ENCODE data around the gene SPRTN. TPM values are rescaled to one million over a fixed set of nuclear protein-coding genes. Genes with fewer than 3 reads are reported as not detected.

The SPRTN gene
- total RNA-seq, 4 donors from 2014 or later: 12.1 to 33.4 (median 16.7) TPM

DNA sequence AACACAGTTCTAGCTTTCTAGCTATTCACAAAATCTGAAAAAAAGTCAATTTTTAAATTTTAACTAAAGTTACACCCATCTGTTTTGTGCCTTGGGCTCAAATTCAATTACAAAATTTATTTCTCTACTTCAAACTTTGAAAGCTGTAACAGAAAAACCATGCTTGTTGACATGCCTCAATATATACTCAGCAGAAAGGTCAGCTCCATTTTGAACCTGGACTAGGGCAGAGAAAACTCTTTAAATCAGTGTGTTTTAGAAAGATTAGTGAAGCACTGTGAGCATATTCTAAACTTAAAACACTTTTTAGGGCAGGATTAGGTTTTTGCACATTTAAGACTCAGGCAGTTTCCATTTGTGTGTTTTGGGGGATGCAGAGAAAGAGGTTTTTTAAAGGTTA lies 34.4 kb downstream of the SPRTN start:
- no peak for DNase-seq (ENCODE audit: low spot score in 2 of 2)
- TF ChIP-seq, protein P1, sequence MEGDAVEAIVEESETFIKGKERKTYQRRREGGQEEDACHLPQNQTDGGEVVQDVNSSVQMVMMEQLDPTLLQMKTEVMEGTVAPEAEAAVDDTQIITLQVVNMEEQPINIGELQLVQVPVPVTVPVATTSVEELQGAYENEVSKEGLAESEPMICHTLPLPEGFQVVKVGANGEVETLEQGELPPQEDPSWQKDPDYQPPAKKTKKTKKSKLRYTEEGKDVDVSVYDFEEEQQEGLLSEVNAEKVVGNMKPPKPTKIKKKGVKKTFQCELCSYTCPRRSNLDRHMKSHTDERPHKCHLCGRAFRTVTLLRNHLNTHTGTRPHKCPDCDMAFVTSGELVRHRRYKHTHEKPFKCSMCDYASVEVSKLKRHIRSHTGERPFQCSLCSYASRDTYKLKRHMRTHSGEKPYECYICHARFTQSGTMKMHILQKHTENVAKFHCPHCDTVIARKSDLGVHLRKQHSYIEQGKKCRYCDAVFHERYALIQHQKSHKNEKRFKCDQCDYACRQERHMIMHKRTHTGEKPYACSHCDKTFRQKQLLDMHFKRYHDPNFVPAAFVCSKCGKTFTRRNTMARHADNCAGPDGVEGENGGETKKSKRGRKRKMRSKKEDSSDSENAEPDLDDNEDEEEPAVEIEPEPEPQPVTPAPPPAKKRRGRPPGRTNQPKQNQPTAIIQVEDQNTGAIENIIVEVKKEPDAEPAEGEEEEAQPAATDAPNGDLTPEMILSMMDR (IDR thresholded peaks at IDR 0.05): no peak
- no peak for TF ChIP-seq POLR2A (IDR thresholded peaks at IDR 0.05)
- no peak for TF ChIP-seq EP300 (IDR thresholded peaks at IDR 0.05)
- H3K4me3 ChIP-seq: no peak overlapping the region
- H3K36me3 ChIP-seq: peaks cover 0 to 31% (median 0%) of the 10 kb centered on the region in 3 donors
- no peaks in the 10 kb centered on the region for H3K9me3 ChIP-seq
- H3K27ac ChIP-seq: no peak overlapping the region
- peaks cover 0 to 20% (median 4%) of the 10 kb centered on the region in 4 donors for H3K4me1 ChIP-seq
- no peaks in the 10 kb centered on the region for H3K27me3 ChIP-seq

DNA sequence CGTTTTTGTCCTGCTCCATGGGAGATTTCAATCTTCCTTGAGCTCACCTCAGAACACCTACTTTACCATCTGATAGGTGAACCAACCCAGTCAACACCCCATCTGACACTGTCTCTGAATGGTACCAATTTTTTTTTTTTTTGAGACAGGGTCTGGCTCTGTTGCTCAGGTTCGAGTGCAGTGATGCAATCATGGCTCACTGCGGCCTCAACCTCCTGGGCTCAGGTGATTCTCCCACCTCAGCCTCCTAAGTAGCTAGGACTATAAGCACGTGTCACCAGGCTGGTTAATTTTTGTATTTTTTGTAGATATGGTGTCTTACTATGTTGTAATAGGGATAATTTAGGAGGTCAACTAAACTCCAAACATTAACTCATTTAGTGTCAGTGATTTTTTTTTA lies 36.3 kb downstream of the SPRTN start:
- H3K4me3 ChIP-seq: no peak overlapping the region
- TF ChIP-seq POLR2A (IDR thresholded peaks at IDR 0.05) (no peak), EP300 (IDR thresholded peaks at IDR 0.05) (no peak)
- TF ChIP-seq, protein P1 (IDR thresholded peaks at IDR 0.05): no peak
- WGBS, 2 donors: 90 to 94% methylated on average over 4 of the region's 4 CpGs
- no peaks in the 10 kb centered on the region for H3K27me3 ChIP-seq
- H3K9me3 ChIP-seq: no peaks in the 10 kb centered on the region
- peaks cover 0 to 33% (median 6%) of the 10 kb centered on the region in 4 donors for H3K4me1 ChIP-seq
- no peak overlapping the region for H3K27ac ChIP-seq
- DNase-seq (ENCODE audit: low spot score in 2 of 2): no peak
- peaks cover 0 to 14% (median 0%) of the 10 kb centered on the region in 3 donors for H3K36me3 ChIP-seq

DNA sequence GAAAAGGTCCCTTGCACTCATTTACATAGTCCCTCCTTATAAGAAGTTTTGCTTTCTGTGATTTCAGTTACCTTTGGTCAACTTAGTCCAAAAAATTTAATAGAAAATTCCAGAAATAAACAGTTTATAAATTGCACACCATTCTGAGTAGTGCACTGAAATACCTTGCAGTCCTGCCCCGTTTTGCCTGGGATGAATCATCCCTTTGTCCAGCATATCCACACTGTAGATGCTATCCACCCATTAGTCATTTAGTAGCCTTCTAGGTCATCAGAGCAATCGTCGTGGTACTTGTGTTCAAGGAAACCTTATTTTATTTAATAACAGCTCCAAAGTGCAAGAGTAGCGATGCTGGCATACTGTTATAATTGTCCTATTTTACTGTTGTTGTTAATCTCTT lies 38.0 kb downstream of the SPRTN start:
- DNase-seq (ENCODE audit: low spot score in 2 of 2): no peak
- H3K27ac ChIP-seq: no peak overlapping the region
- no peaks in the 10 kb centered on the region for H3K9me3 ChIP-seq
- no peaks in the 10 kb centered on the region for H3K27me3 ChIP-seq
- no peak overlapping the region for H3K4me3 ChIP-seq
- H3K36me3 ChIP-seq: peaks cover 0 to under 1% (median 0%) of the 10 kb centered on the region in 3 donors
- TF ChIP-seq, protein P1 (IDR thresholded peaks at IDR 0.05): no peak
- TF ChIP-seq POLR2A (IDR thresholded peaks at IDR 0.05): no peak
- no peak for TF ChIP-seq EP300 (IDR thresholded peaks at IDR 0.05)
- peaks cover 0 to 38% (median 6%) of the 10 kb centered on the region in 4 donors for H3K4me1 ChIP-seq
- 54 to 64% methylated on average over 4 of the region's 4 CpGs for WGBS, 2 donors

DNA sequence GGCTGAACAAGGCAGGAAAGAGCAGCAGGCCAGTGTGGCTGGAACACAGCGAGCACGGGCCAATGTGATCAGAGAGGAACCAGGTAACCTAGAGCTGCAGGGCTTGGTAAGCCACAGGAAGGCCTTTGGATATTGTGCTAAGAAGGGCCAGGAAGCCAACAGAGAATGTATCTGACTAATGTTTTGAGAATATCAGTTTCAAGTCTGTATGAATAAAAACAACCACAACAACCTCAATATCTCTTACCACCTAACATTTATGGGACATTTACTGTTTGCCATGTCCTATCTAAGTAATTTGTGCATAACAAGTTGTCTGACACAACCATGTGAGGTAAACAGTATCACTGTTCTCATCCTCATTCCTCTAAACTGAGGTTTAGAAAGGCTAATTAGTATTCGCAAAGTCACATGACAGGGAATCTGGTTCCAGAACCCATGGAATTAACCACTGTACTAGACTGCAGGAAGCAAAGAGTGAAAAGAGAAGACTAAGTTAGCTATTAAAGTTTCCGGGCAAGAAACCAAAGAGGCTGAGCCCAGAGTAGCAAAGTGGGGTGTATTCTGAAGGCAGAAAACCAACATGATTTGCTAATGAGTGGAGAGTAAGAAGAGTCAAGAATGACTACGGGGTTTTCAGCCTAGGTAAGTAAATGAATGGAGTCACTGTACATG lies 38.9 kb downstream of the SPRTN start:
- TF ChIP-seq POLR2A (IDR thresholded peaks at IDR 0.05): no peak
- TF ChIP-seq EP300 (IDR thresholded peaks at IDR 0.05): no peak
- TF ChIP-seq, protein P1 (IDR thresholded peaks at IDR 0.05): no peak
- H3K27ac ChIP-seq: peak overlapping the region in 1 of 4 donors; percentile 32
- H3K27me3 ChIP-seq: no peaks in the 10 kb centered on the region
- no peak overlapping the region for H3K4me3 ChIP-seq
- 70 to 75% methylated on average over 5 of the region's 5 CpGs for WGBS, 2 donors
- no peaks in the 10 kb centered on the region for H3K36me3 ChIP-seq
- no peaks in the 10 kb centered on the region for H3K9me3 ChIP-seq
- H3K4me1 ChIP-seq: peaks cover 0 to 46% (median 6%) of the 10 kb centered on the region in 4 donors
- DNase-seq (ENCODE audit: low spot score in 2 of 2): no peak

DNA sequence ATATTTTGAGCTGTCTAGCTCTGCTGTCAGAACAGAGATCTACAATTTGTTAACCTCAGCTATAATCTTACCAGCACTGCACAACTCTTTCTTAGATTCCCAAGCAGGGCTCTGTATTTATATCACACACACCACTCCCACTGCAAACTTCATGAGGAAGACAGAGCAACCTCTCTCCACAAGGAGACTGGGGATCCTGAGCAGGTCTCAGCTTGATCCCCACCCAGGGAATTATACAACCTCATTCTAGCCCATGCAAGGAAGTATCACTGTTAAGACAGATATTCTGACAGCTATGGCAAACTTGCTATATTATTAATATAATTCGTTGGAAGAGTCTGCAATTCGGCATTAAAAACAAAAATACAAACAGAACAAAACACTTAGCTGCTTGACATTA lies 43.6 kb downstream of the SPRTN start:
- no peaks in the 10 kb centered on the region for H3K9me3 ChIP-seq
- peaks cover 0 to 65% (median 10%) of the 10 kb centered on the region in 4 donors for H3K4me1 ChIP-seq
- WGBS, 2 donors: 55 to 59% methylated on average over 2 of the region's 2 CpGs

More for the DNA sequence above, 43.6 kb downstream of the SPRTN start:
- H3K27me3 ChIP-seq: no peaks in the 10 kb centered on the region
- H3K4me3 ChIP-seq: no peak overlapping the region
- TF ChIP-seq EP300 (IDR thresholded peaks at IDR 0.05): no peak
- TF ChIP-seq, protein P1 (IDR thresholded peaks at IDR 0.05): no peak
- TF ChIP-seq POLR2A (IDR thresholded peaks at IDR 0.05): no peak
- no peak overlapping the region for H3K27ac ChIP-seq
- no peaks in the 10 kb centered on the region for H3K36me3 ChIP-seq
- no peak for DNase-seq (ENCODE audit: low spot score in 2 of 2)

Measured in tibial nerve (tissue), 4 donors.